LNCAP (cell line): ENCODE measurements around the gene WDR27.

Experiments used
- TF ChIP-seq, protein P1 (sequence below): fragments of 450-650 bp; IDR thresholded peaks from 2 replicates; pipeline ENCODE4 v1.5.1; 2017; ENCODE audit warnings: mild to moderate bottlenecking

WDR27 gene

GRCh38 chr6:169619650-169620049 lies 82.2 kb downstream of the WDR27 start:
- TF ChIP-seq, protein P1, sequence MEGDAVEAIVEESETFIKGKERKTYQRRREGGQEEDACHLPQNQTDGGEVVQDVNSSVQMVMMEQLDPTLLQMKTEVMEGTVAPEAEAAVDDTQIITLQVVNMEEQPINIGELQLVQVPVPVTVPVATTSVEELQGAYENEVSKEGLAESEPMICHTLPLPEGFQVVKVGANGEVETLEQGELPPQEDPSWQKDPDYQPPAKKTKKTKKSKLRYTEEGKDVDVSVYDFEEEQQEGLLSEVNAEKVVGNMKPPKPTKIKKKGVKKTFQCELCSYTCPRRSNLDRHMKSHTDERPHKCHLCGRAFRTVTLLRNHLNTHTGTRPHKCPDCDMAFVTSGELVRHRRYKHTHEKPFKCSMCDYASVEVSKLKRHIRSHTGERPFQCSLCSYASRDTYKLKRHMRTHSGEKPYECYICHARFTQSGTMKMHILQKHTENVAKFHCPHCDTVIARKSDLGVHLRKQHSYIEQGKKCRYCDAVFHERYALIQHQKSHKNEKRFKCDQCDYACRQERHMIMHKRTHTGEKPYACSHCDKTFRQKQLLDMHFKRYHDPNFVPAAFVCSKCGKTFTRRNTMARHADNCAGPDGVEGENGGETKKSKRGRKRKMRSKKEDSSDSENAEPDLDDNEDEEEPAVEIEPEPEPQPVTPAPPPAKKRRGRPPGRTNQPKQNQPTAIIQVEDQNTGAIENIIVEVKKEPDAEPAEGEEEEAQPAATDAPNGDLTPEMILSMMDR, result no peak

GRCh38 chr6:169618526-169619490 lies 83.0 kb downstream of the WDR27 start:
- TF ChIP-seq, protein P1, result no peak

DNA sequence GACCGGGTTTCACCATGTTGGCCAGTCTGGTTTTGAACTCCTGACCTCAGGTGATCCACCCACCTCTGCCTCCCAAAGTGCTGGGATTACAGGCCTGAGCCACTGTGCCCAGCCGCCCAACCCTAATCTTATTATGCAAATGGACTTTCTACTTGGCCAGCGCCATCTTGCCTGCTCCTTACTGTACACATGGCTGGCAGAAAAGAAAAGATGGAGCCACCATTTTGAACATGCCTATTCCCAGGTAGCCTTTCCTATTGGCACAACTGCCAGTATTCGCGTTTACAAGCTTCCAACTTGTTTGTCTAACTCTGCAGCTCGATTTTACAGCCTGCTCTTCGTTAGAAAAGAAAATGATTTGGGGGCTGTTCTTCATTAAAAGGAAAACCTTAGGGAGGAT lies 84.3 kb downstream of the WDR27 start:
- TF ChIP-seq, protein P1, result no peak

DNA sequence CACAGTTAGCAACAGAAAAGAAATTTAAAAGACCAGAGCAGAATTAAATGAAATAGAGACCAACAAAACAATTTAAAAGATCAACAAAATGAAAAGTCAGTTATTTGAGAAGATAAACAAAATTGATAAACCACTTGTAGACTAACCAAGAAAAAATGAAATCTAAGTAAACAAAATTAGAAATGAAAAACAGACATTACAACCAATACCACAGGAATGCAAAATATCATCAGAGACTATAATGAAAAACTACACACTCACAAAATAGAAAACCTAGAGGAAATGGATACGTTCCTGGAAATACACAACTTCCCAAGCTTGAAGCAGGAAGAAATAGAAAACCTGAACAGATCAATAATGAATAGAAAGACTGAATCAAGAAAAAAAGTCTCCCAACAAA lies 97.8 kb downstream of the WDR27 start:
- TF ChIP-seq, protein P1, result no peak

DNA sequence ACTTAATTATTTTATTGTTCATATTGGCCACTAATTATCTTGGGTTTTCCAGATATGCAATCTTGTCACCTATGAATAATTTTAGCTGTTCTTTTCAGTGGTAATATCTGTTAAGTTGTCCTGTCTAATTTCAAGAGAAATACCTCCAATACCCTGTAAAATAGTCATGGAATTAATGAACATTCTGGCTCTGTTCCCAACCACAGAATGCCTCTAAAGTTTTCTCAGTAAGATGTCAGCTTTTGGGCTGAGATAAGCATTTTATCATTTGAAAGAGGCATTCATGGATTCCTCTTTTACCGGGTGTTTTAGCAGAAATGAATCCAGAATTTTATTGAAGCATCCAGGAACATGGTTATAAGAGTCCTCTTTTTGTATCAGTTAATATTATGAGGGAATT lies 109.3 kb downstream of the WDR27 start:
- TF ChIP-seq, protein P1, result no peak

DNA sequence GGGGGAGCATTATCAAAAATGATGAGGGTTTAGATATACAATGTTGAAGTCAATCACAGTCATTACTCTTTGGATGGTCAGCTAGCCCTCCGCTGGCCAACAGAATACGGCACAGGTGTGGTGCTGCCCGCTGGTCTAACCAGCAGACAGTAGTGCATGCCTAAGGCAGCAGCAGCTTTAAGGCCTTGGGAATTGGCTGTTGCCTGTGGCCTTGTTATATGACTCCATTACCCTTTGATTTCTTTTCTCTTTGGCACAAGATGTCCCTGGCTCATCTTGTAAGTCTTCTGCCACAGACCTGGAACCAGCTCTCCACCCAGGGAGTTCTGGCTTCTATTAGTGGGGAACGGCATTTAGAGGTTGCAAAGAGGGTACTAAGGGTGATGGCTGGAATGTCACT lies 110.2 kb downstream of the WDR27 start:
- TF ChIP-seq, protein P1, result no peak

DNA sequence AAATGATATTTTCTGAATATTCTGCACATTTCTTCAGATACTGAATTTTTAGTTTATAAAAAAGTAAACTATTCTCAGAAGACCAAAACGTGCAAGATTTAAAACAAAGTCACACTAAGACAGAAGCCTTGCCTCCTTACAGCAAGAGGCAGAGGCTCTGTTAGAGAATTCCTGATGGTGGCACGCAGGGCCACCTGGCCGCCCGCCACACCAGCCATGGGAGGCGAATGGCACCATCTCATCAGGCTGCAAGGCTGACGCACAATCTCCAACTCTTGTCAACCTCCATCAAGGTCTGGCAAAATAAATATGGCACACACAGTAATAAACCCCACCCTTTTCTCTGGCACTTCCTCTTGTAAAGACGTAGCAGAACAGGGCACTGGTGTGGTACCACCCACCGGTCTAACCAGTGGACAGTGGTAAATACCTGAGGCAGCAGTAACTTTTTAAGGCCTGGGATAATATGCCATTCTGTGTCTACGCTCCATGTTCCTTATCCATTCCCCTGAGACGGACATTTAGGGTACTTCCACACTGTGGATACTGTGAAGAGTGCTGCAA lies 111.4 kb downstream of the WDR27 start:
- TF ChIP-seq, protein P1, result no peak
